ENCODE data around the gene MRPL50. TPM values are rescaled to one million over a fixed set of nuclear protein-coding genes. Genes with fewer than 3 reads are reported as not detected.

Gene MRPL50
- total RNA-seq, 1 donor: 17.3 TPM

DNA sequence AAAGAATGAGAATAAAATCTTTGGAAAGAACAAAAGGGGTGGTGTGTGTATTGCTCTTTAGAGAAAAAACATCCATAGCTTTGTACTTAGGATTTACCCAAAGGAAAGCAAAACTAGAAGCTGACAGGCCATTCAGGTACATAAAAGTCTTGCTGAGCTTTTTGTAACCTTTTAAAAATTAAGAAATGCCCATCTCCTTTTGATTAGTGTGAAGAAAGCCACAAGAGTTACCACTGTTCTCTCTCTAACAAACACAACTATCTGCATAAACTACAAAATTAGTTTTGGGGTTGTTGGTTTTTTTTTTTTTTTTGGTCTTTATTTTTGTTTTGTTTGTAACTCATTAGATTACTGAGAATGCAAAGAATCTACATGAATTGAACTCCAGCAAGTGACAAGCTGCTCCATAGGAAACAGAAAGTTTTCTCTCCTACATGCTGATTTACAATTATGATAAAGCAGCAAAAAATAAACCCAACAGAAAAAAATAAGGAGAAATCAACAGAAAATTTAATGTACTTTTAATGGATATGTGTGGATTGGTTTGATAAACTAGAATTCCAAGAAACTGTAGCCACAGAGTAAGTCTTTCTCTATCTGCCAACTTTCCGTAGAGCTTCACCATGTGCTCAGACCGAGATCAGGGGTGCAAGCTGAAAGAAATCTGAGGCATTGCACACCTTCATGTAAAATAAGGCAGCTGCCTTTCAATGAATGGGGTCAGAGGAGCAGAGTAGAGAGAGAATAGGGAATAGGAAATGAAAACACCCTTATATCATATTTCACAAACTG lies 25.9 kb downstream of the MRPL50 start:
- no peaks in the 10 kb centered on the region for H3K27me3 ChIP-seq (ENCODE audit: insufficient read depth, low read length)
- H3K4me1 ChIP-seq (ENCODE audit: insufficient read depth, low read length): no peaks in the 10 kb centered on the region
- H3K4me3 ChIP-seq (ENCODE audit: low read length): no peak overlapping the region
- no peaks in the 10 kb centered on the region for H3K9me3 ChIP-seq (ENCODE audit: low read depth, low read length)

DNA sequence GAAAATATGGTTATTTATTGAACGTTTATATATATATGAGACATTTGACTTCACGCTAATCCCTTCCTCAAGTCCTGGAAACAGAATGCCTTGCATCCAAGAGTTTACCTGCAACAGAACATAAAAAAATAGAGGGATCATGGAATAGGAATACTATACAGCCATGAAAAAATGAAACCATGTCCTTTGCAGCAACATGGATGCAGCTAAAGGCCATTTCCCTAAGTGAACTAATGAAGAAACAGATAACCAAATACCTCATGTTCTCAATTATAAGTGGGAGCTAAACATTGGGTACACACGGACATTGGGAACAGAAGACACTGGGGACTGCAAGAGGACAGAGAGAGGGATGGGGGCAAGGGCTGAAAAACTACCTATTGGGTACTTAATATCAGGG lies 26.6 kb downstream of the MRPL50 start:
- no peaks in the 10 kb centered on the region for H3K9me3 ChIP-seq (ENCODE audit: low read depth, low read length)
- H3K4me1 ChIP-seq (ENCODE audit: insufficient read depth, low read length): no peaks in the 10 kb centered on the region
- no peak overlapping the region for H3K4me3 ChIP-seq (ENCODE audit: low read length)
- H3K27me3 ChIP-seq (ENCODE audit: insufficient read depth, low read length): no peaks in the 10 kb centered on the region

DNA sequence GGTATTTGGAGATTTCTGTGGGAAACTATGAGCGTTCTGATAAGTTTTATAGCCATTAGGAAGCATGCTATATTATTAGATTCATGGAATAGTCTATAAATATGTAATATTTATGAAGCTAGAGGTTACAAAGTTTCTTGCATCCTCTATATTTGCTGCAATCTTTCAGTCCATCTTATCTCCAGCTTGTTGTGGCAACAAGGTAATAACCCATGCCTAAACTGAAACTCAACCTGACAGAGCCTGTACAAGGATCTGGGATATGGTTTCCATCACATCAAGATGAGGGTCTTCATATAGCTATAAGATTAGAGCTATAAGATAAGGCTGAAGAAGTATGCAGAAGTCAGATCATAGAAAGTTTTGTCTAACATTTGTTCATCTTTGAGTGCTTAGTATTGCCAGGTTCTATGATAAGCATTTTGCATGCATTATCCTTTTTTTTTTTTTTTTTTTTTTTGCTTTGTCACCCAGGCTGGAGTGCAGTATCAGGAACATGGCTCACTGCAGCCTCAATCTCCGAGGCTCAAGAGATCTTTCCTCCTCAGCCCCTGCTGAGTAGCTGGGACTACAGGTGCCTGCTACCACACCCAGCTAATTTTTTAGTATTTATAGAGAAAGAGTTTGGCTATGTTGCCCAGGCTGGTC lies 28.4 kb downstream of the MRPL50 start:
- Histone ChIP-seq H3K27me3 (ENCODE audit: insufficient read depth, low read length) (no peaks in the 10 kb centered on the region), H3K4me1 (ENCODE audit: insufficient read depth, low read length) (no peaks in the 10 kb centered on the region), H3K9me3 (ENCODE audit: low read depth, low read length) (no peaks in the 10 kb centered on the region), H3K4me3 (ENCODE audit: low read length) (no peak overlapping the region)

DNA sequence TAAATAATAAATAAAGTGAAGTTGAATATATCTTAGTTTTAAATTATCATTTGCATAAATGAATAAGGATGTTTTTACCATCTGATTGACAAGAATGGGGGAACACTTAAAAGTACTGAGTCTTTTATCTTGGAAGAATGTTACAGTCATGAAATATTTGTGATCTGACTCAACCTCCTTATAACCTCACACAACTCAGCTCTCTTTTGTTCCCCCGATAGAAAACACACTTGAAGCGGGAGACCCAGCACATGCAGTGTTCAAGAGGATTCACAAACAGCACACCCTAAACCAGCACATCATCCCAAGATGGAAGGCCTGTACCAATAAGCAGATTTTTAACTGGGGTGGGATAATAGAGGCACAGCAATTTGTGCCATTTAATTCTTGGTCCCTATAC lies 29.1 kb downstream of the MRPL50 start:
- no peaks in the 10 kb centered on the region for H3K9me3 ChIP-seq (ENCODE audit: low read depth, low read length)
- H3K4me1 ChIP-seq (ENCODE audit: insufficient read depth, low read length): no peaks in the 10 kb centered on the region
- H3K4me3 ChIP-seq (ENCODE audit: low read length): no peak overlapping the region
- H3K27me3 ChIP-seq (ENCODE audit: insufficient read depth, low read length): no peaks in the 10 kb centered on the region

DNA sequence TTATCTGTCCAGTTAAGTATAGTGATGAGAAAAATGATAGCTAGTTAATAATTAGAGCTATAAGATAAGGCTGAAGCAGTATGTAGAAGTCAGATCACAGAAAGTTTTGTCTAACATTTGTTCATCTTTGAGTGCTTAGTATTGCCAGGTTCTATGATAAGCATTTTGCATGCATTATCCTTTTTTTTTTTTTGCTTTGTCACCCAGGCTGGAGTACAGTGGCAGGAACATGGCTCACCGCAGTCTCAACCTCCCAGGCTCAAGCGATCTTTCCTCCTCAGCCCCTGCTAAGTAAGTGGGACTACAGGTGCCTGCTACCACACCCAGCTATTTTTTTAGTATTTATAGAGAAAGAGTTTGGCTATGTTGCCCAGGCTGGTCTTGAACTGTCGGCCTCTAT lies 31.1 kb downstream of the MRPL50 start:
- Histone ChIP-seq H3K27me3 (ENCODE audit: insufficient read depth, low read length) (no peaks in the 10 kb centered on the region), H3K9me3 (ENCODE audit: low read depth, low read length) (no peaks in the 10 kb centered on the region), H3K4me3 (ENCODE audit: low read length) (no peak overlapping the region), H3K4me1 (ENCODE audit: insufficient read depth, low read length) (no peaks in the 10 kb centered on the region)

DNA sequence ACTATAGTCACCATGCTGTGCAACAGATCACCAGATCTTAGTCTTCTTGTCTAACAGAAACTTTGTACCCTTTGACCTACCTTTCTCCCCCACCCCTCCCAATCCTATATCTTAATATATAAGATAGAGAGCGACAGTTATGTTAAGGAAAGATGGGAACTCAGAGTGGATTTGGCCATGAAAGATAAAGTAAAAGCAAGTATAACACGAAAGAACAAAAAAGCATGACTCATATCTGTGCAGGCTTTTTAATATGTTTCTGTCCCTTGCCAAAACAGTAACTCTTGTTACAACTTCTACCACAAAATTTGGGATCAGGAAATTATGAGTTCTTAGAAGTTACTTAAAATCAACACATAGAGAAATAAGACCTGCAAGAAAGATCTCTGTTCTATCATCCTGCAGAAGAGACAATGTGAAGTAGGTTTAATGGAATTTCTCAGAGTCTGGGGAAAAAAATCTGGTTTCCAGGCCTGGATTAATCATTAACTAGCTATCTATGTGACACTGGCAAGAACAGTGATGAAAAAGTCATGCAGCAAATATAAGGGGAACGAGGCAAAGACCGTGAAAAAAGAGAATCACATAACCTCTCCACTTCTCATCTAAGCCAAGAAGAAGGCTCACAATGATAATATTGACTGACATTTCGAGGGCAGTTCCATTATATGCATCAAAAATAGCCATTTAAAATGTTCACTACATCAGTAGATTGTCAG lies 32.2 kb downstream of the MRPL50 start:
- H3K4me1 ChIP-seq (ENCODE audit: insufficient read depth, low read length): no peaks in the 10 kb centered on the region
- H3K9me3 ChIP-seq (ENCODE audit: low read depth, low read length): no peaks in the 10 kb centered on the region
- no peaks in the 10 kb centered on the region for H3K27me3 ChIP-seq (ENCODE audit: insufficient read depth, low read length)
- no peak overlapping the region for H3K4me3 ChIP-seq (ENCODE audit: low read length)

DNA sequence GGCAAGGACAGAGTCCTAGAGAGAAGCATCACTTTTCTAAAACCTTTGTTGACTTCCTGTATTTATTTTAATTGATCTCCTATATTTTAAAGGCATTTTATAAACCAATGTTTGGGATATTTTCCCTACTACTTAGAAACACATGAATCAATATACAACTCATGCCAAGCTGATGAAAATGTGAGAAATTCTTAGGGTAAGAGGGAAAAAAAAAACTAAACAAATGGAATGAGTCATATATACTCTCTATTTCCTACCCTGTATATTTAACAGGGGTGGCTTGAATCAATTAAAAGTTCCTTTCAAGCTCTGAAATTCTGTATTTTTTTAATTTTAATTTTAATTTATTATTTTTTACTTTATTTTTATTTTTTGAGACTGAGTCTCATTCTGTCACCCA lies 33.2 kb downstream of the MRPL50 start:
- H3K27me3 ChIP-seq (ENCODE audit: insufficient read depth, low read length): peaks cover 2% of the 10 kb centered on the region
- H3K4me3 ChIP-seq (ENCODE audit: low read length): no peak overlapping the region
- no peaks in the 10 kb centered on the region for H3K9me3 ChIP-seq (ENCODE audit: low read depth, low read length)
- no peaks in the 10 kb centered on the region for H3K4me1 ChIP-seq (ENCODE audit: insufficient read depth, low read length)

DNA sequence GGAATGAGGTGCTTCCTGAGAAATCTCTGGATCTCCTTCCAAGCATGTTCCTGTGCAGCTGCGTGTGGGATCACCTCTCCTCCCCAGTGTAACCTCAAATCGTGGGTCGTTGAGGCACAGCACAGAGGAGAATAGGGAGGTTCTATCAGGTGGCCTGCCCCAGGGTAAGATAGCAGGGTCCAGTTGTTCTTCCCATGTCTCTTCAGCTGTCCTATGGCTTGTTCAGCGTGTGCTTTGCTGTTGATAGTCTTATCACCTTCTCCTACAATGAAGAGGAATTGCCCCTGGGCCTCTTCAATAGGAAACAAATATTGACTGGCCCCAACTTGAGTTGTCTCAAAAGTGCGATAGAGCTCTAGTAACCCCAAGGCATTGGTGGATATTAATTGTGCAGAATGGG lies 36.0 kb downstream of the MRPL50 start:
- Histone ChIP-seq H3K4me3 (ENCODE audit: low read length) (no peak overlapping the region), H3K9me3 (ENCODE audit: low read depth, low read length) (no peaks in the 10 kb centered on the region), H3K4me1 (ENCODE audit: insufficient read depth, low read length) (no peaks in the 10 kb centered on the region), H3K27me3 (ENCODE audit: insufficient read depth, low read length) (peaks cover 2% of the 10 kb centered on the region)

DNA sequence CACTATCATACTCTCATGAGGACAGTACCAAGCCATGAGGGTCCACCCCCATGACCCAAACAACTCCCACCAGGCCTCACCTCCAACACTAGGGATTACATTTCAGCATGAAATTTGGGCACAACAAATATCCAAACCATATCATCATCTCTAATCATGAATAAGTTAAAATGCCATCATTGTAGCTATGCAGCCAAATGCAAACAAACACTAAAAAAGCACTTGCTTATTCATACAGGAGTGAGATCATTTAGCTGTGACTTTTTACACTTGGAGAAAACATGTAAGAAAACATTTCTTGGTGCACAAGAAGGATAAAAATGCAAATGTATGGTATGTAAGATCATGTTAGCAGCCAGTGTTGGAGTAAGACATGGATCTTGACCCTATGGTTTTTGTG lies 37.8 kb downstream of the MRPL50 start:
- Histone ChIP-seq H3K9me3 (ENCODE audit: low read depth, low read length) (no peaks in the 10 kb centered on the region), H3K27me3 (ENCODE audit: insufficient read depth, low read length) (peaks cover 2% of the 10 kb centered on the region), H3K4me3 (ENCODE audit: low read length) (no peak overlapping the region), H3K4me1 (ENCODE audit: insufficient read depth, low read length) (no peaks in the 10 kb centered on the region)

DNA sequence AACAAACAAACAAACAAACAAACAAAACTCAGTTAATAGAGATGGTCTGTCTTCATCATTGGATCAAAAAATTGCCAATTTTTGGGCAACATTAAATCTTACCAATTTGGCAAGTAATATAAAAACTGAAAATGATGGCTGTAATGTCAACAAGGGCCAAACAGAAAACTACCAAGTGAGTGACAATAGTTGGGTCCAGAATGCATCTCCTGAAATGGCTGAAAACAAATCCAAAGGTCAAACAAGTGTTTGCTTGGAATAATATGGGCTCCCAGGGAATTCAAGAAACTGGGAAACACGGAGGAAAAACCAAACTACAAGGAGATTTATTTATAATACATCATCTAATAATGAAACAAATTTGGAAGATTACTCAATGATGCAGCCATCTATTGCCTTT lies 38.7 kb downstream of the MRPL50 start:
- H3K9me3 ChIP-seq (ENCODE audit: low read depth, low read length): no peaks in the 10 kb centered on the region
- peaks cover 2% of the 10 kb centered on the region for H3K27me3 ChIP-seq (ENCODE audit: insufficient read depth, low read length)
- no peak overlapping the region for H3K4me3 ChIP-seq (ENCODE audit: low read length)
- H3K4me1 ChIP-seq (ENCODE audit: insufficient read depth, low read length): no peaks in the 10 kb centered on the region

DNA sequence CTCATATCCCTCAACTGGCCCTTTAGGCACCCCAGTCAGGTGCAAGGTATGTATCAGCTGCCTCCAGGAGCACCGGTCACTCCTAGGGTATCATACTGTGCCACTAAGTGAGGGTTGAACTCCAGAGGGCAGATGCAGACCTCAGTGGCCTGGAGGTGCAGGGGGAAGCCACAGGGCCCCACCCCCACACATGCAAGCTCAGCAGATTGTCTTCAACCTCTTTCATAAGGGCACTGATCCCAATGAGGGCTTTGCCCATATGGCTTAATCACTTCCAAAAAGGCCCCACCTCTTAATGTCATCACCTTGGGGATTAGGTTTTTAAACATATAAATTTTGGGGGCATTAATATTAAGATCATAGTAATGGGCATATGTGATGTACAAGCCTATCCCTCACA lies 41.8 kb downstream of the MRPL50 start:
- no peak overlapping the region for H3K4me3 ChIP-seq (ENCODE audit: low read length)
- H3K27me3 ChIP-seq (ENCODE audit: insufficient read depth, low read length): peaks cover 2% of the 10 kb centered on the region
- H3K9me3 ChIP-seq (ENCODE audit: low read depth, low read length): no peaks in the 10 kb centered on the region
- no peaks in the 10 kb centered on the region for H3K4me1 ChIP-seq (ENCODE audit: insufficient read depth, low read length)

DNA sequence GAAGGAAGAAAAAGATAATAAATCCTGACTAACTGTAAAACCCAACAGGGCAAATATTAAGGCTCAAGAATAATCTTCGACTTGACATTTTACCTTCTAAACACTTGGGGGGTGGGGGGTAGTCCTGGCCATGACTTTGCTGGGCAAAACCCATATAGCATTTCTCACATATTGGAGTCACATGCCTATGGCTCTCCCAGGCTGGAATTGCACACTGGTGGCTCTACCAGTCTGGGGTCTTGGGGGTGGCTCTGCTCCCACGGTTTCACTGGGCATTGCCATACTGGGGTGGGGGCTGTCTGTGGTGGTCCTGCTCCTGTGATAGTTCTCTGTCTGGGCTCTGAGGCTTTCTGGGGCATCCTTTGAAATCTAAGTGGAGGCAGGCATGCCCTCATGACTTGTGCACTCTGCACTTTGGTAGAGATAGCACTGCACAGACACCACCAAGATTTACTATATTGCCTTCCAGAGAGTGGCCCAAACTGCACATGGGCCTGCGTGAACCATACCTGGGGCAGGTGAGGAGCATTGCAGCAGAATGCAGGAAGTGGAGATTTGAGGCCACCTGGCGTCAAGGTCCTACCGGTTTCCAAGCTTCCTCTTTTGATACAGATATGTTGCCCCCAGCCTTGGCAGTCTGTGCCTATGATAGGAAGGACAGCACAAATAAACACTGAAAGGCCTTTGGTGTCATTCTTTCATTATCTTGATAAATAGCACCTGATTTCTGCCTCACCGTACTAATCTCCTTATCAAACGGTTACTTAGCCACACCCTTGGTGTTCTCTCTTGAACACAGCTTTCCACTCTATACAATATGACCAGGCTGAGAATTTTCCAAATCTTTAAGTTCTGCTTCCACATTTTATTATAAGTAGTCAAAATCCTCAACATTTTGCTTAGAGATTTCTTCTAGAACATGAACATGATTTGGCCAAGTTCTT lies 43.4 kb downstream of the MRPL50 start:
- Histone ChIP-seq H3K4me1 (ENCODE audit: insufficient read depth, low read length) (no peaks in the 10 kb centered on the region), H3K4me3 (ENCODE audit: low read length) (no peak overlapping the region), H3K9me3 (ENCODE audit: low read depth, low read length) (no peaks in the 10 kb centered on the region), H3K27me3 (ENCODE audit: insufficient read depth, low read length) (no peaks in the 10 kb centered on the region)

DNA sequence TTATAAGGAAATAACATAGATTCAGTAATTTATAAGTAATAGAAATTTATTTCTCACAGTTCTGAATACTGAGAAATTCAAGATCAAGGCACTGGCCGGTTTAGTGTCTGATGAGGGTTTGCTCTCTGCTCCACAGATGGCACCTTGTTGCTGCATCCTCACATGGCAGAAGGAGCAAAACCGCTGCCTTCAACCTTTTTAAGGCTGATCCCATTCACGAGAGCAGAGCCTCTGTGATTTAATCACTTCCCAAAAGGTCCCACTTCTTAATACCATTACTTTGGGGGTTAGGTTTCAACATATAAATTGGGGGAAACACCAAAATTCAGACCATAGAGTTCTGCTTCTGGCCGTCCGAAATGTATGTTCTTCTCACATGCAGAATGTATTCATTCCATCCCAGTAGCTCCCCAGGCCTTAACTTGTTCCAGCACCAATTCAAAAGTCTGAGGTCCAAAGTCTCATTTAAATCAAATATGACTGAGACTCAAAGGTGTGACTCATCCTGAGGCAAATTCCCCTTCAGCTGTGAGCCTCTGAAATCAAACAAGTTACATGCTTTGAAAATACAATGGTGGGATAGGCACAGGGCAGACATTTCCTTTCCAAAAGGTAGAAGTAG lies 44.2 kb downstream of the MRPL50 start:
- no peaks in the 10 kb centered on the region for H3K9me3 ChIP-seq (ENCODE audit: low read depth, low read length)
- H3K27me3 ChIP-seq (ENCODE audit: insufficient read depth, low read length): no peaks in the 10 kb centered on the region
- no peaks in the 10 kb centered on the region for H3K4me1 ChIP-seq (ENCODE audit: insufficient read depth, low read length)
- no peak overlapping the region for H3K4me3 ChIP-seq (ENCODE audit: low read length)

DNA sequence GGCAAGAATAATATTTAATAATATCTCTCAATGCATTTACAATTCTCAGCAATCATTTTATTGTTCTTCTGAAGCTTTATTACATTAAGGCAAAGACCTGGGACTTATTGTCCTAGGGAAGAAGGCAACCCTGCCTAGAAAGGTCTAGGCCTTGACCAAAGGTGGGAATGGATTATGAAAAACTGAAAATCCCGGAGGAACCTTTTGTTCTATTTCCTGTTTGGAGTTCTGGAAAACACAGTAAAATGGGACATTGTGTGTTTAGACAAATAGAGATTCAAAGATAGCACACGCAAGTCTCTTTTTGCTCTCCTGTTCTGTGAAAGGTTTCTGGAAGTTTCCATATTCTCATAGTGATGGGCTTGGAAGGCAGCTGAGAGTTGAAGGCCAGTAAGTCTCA lies 44.7 kb downstream of the MRPL50 start:
- Histone ChIP-seq H3K9me3 (ENCODE audit: low read depth, low read length) (no peaks in the 10 kb centered on the region), H3K27me3 (ENCODE audit: insufficient read depth, low read length) (no peaks in the 10 kb centered on the region), H3K4me3 (ENCODE audit: low read length) (no peak overlapping the region), H3K4me1 (ENCODE audit: insufficient read depth, low read length) (no peaks in the 10 kb centered on the region)

Data from mononuclear cell (primary cell).